GM18505 (cell line): ENCODE results near the gene OR5H1.
"Not testable (repeated sequence)": the region's sequence is repeated elsewhere in the genome, so short reads cannot be mapped to it uniquely, and the experiment has no call there.

Experiments
- ATAC-seq: cut with Tn5 transposase; IDR thresholded peaks from one replicate; pipeline ENCODE4 v1.9.1; 2021; ENCODE audit not compliant: unreplicated experiment
- POLR2A ChIP-seq: IDR thresholded peaks from 4 replicates; pipeline ENCODE4 v1.6.1; 2011; ENCODE audit warnings: borderline replicate concordance; ENCODE audit not compliant: insufficient read depth, insufficient read length; ENCODE audit errors: extremely low read depth

The OR5H1 gene

GRCh38 chr3:98130421-98130820 is at the start of gene OR5H1:
Gene OR5H1, plus strand, starts transcription at chr3:98130721. Its CDS starts 1,977 bp downstream, at chr3:98132698.
- TF ChIP-seq POLR2A, result no peak
- no peak for ATAC-seq

GRCh38 chr3:98086873-98087272 is 43.6 kb upstream of the OR5H1 start, which contains the start of gene OR5AC2:
Gene OR5AC2, plus strand, starts transcription at chr3:98087173. Its CDS starts 0 bp downstream, at chr3:98087173.
- no peak for ATAC-seq
- TF ChIP-seq POLR2A, result no peak

- no peak for TF ChIP-seq POLR2A
- ATAC-seq, result no peak
Measured at GRCh38 chr3:98095882-98096281, 34.6 kb upstream of the OR5H1 start.

- no peak for ATAC-seq
- TF ChIP-seq POLR2A, result no peak
Measured at GRCh38 chr3:98099848-98100247, 30.7 kb upstream of the OR5H1 start.

GRCh38 chr3:98108162-98108561 is 22.4 kb upstream of the OR5H1 start:
- no peak for ATAC-seq

GRCh38 chr3:98109807-98110549 is 20.5 kb upstream of the OR5H1 start:
- TF ChIP-seq POLR2A, result no peak
- no peak for ATAC-seq

More at GRCh38 chr3:98108162-98108561, 22.4 kb upstream of the OR5H1 start:
- TF ChIP-seq POLR2A, result no peak

- no peak for ATAC-seq
- TF ChIP-seq POLR2A, result no peak
Measured at GRCh38 chr3:98110550-98110908, 20.0 kb upstream of the OR5H1 start.

- no peak for TF ChIP-seq POLR2A
- ATAC-seq, result no peak
Measured at GRCh38 chr3:98114264-98114663, 16.3 kb upstream of the OR5H1 start.

GRCh38 chr3:98115717-98116116 is 14.8 kb upstream of the OR5H1 start:
- TF ChIP-seq POLR2A, result no peak
- ATAC-seq, result no peak

- ATAC-seq, result no peak
- TF ChIP-seq POLR2A, result no peak
Measured at GRCh38 chr3:98136631-98137030, 6.1 kb downstream of the OR5H1 start.

- ATAC-seq, result not testable (repeated sequence)
Measured at GRCh38 chr3:98137826-98138557, 7.5 kb downstream of the OR5H1 start.

- ATAC-seq, result no peak
- no peak for TF ChIP-seq POLR2A
Measured at GRCh38 chr3:98140531-98140930, 10.0 kb downstream of the OR5H1 start.

GRCh38 chr3:98147179-98147578 is 16.7 kb downstream of the OR5H1 start, which contains the start of gene OR5H14:
Gene OR5H14, plus strand, starts transcription at chr3:98147479. Its CDS starts 1,907 bp downstream, at chr3:98149386.
- no peak for ATAC-seq
- TF ChIP-seq POLR2A, result no peak

GRCh38 chr3:98148751-98149150 is 18.2 kb downstream of the OR5H1 start:
- TF ChIP-seq POLR2A, result no peak
- no peak for ATAC-seq

GRCh38 chr3:98149456-98149855 is 18.9 kb downstream of the OR5H1 start:
- ATAC-seq, result not testable (repeated sequence)
